ENCODE data around the gene SYT14.
"Not testable (repeated sequence)": the region's sequence is repeated elsewhere in the genome, so short reads cannot be mapped to it uniquely, and the experiment has no call there.

SYT14 gene

DNA sequence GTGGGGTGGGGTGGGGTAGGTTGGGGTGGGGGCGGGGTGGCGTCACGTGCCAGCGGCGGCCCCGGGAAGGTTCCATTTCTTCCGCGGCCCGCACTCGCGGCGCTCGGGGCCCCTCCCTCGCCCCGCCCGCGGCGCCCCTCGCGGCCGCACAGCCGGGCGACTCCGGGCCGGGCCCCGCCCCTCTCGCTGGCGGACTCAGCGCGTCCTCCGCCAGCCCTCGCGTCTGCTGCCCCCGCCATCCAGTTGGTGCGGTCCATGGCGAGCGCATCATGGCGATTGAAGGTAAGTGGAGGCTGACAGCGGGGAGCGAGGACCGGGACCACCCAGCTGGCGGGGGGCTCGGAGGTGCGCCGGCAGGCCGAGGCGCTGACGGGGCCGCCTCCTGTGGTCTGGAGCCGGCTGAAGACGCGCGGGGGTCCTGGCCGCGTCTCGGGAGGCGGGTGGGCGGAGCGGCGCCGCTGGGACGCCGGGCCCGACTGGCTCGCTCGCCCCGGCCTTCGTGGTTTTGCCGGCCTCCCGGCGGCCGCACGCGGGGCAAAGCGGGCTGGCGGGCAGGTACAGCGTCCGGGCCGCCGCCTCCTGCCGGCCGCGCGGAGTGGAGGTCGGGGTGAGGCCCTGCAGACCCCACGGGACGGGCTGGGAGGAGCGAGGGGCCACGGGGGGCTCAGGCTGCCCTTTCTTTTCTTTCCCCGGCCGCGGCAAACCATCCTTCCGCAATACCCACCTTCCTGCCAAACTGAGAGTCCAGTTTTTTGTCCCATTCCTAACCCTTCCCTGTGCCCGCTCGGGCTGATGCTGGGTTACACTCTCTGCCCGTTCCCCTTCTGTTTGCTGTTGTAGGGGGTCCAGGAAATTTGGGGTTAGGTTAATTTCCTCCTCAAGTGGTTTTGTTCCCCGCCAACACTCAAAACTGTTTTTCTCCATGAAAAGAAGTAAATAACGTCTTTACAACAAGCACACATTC is at the start of gene SYT14:
Gene SYT14, plus strand, starts transcription at position 222 of the 964 bp plus-strand sequence. Its CDS starts 48 bp downstream, at position 270.
- no peak for DNase-seq (ENCODE audit: low read depth)

DNA sequence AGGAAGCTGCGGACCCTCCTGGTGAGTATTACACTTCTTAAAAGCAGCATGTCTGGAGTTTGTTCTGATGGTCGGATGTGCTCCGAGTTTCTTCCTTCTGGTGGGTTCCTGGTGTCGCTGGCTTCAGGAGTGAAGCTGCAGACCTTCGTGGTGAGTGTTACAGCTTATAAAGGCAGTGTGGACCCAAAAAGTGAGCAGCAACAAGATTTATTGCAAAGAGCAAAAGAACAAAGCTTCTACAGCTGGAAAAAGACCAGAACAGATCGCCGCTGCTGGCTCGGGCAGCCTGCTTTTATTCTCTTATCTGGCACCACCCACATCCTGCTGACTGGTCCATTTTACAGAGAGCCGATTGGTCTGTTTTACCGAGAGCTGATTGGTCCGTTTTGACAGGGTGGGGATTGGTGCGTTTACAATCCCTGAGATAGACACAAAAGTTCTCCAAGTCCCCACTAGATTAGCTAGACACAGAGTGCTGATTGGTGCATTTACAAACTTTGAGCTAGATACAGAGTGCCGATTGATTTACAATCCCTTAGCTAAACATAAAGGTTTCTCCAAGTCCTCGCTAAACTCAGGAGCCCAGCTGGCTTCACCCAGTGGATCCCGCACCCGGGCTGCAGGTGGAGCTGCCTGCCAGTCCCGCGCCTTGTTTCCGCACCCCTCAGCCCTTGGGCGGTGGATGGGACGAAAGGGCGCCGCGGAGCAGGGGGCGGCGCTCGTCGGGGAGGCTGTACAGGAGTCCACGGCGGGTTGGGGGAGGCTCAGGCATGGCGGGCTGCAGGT is 49.5 kb upstream of the SYT14 start:
- DNase-seq (ENCODE audit: low read depth): not testable (repeated sequence)

DNA sequence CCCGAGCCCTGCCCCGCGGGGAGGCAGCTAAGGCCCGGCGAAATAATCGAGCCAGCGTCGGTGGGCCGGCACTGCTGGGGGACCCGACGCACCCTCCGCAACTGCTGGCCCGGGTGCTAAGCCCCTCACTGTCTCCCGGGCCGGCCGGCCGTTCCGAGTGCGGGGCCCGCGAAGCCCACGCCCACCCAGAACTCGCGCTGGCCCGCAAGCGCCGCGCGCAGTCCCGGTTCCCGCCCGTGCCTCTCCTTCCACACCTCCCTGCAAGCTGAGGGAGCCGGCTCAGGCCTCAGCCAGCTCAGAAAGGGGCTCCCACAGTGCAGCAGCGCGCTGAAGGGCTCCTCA is 49.0 kb upstream of the SYT14 start:
- DNase-seq (ENCODE audit: low read depth): no peak

DNA sequence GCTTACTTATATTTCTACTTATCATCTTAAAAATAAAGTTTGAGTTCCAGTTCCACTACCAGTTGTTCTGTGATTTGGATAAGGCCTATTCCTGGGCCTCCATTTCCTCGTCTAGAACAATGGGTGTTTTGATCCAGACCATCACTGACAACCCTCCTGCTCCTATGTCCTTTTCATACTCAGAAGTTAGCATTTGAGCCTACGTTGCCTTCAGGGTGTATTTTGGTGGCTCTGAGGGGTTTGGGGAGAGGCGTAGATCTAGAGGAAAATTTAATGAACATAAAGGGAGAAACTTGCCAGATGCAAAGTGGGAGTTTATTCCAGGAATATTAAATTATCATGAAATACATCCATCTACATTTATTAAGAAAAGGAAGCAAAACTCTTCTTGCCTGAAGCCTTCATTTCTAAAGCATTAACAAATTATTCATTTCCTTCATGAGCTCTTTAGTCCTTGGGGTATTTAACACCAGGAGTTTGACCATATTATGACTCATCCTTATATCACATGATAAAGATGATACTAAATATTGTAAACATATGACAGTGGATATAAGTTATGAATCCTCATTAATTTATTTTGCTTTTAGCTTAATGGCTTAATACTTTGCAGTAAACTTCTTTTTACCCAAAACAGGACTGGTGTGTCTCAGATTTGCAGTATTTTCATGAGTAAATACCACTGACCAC is 47.2 kb upstream of the SYT14 start:
- DNase-seq (ENCODE audit: low read depth): no peak

DNA sequence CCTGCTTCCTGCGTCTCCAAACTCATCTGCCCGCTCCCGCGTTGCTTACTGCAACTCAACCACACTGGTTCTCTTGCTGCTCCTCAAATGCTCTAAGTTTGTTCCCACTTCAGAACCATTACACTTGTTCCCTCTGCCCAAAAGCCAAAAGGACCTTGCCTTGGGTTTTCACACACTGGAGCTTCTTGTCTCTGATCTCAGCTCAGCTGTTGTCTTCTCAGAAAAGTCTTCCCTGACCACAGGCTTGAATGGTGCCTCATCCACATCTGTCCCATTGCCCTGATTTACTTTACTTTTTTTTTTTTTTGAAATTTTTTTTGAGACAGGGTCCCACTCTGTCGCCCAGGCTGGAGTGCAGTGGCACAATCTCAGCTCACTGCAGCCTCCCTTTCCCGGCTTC is 44.3 kb upstream of the SYT14 start:
- DNase-seq (ENCODE audit: low read depth): no peak

DNA sequence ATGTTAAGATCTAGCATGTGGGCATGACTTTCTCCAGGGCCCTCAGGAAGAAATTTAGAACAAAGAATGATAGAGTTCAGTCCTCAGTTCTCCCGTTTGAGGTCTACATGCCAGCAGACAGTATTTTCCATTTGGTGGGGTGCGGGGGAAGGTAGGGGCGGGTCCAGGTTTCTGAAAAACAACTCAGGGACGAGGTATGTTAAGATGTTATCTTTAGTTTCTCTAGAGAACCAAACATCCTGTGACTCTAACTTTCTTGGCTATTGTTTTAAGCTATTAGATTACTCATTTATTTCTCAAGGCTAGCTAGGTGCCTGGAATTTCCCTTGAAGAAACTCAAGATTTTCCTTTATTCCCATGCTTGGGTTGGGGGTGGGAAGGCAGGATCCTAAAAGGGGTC is 42.3 kb upstream of the SYT14 start:
- peak; percentile 50 for DNase-seq (ENCODE audit: low read depth)

DNA sequence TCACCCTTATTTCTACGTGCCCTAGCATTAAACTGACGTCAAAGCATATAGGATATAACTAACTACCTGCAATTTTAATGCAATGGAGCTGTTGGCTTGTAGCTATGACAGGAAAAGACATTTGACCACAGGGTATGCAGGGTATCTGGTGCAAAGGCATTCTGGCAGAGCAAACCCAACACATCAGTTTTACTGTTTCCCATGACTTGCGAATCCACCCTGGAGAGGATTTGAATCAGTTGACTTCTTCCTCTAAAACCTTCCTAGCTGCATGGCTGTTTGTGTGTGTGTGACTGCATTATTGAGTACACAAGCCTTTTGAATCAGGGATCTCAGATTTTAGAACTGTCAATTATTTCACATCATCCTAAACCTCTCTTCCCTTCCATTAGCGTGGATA is 41.7 kb upstream of the SYT14 start:
- no peak for DNase-seq (ENCODE audit: low read depth)

DNA sequence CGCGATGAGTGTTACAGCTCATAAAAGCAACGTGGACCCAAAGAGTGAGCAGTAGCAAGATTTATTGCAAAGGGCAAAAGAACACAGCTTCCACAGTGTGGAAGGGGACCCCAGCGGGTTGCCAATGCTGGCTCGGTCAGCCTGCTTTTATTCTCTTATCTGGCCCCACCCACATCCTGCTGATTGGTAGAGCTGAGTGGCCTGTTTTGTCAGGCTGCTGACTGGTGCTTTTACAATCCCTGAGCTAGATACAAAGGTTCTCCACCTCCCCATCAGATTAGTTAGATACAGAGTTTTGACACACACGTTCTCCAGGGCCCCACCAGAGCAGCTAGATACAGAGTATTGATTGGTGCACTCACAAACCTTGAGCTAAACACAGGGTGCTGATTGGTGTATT is 39.7 kb upstream of the SYT14 start:
- DNase-seq (ENCODE audit: low read depth): not testable (repeated sequence)

DNA sequence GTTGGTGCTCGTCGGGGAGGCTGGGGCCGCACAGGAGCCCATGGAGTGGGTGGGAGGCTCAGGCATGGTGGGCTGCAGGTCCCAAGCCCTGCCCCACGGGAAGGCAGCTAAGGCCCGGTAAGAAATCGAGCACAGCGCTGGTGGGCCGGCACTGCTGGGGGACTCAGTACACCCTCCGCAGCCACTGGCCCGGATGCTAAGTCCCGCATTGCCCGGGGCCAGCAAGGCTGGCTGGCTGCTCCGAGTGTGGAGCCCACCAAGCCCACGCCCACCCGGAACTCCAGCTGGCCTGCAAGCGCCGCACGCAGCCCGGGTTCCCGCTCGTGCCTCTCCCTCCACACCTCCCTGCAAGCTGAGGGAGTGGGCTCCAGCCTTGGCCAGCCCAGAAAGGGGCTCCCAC is 39.2 kb upstream of the SYT14 start:
- DNase-seq (ENCODE audit: low read depth): not testable (repeated sequence)

DNA sequence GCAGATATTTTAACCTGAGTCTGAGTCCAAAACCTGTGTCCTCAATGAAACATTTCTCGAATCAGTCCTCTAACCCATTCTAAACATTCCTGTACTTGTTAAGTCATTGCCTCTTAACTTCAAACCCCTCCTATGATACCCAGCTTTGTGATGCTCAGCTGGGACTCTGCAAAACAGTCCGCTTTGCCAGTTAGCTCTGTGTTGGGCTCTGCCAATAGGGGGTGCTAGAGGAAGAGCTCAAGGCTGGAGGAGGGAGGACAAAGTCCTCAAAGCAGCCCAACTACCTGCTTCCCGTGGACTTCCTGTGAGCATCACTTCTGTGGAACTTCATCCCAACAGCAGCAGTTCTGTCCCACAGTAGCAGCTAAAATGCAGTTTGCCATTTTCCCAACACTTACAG is 38.1 kb upstream of the SYT14 start:
- DNase-seq (ENCODE audit: low read depth): no peak

DNA sequence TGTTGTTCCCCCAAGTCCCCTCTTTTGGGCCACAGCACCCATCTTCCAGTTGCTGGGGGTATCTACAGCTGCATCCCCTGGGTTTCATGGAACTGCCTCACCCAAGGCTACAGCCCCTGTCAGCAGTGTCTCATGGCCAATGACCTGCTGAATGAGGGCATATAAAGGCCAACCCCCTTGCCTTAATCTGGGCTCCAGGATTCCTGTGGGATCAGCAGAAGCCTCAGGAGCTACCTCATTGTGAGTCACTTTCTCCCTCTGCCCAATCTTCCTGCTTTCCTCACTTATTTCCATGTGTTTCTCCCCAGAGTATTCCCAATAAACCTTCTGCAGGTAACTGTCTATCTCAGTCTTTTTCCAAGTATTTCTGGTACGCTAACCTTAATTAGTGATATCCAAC is 37.3 kb upstream of the SYT14 start:
- DNase-seq (ENCODE audit: low read depth): no peak

DNA sequence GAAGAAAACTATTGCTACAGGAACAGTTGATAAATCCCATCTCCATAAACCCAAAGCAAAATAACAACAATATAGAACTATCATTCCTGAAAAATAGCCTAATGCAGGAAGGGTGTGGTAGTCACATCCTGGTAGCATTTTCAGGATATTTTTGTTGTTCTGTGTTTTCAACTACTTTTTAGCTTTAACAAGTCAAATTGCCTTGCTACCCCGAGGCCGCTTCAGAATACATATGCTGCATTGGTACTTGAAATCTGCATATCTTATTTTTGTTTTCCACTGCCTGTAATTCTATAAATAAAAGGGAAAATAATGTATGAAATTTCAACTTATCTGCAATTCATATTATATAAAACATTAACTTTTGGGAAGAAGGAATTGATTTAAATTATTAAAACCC is 36.8 kb upstream of the SYT14 start:
- no peak for DNase-seq (ENCODE audit: low read depth)

DNA sequence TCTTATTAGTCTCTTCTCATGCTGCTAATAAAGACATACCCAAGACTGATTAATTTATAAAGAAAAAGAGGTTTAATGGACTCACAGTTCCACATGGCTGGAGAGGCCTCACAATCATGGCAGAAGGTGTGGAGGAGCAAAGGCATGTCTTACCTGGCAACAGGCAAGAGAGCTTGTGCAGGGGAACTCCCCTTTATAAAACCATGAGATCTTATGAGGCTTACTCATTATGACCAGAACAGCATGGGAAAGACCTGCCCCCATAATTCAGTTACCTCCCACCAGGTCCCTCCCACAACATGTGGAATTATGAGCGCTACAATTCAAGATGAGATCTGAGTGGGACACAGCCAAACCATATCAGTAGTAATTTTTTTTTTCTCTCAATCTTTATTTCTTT is 33.2 kb upstream of the SYT14 start:
- not testable (repeated sequence) for DNase-seq (ENCODE audit: low read depth)

DNA sequence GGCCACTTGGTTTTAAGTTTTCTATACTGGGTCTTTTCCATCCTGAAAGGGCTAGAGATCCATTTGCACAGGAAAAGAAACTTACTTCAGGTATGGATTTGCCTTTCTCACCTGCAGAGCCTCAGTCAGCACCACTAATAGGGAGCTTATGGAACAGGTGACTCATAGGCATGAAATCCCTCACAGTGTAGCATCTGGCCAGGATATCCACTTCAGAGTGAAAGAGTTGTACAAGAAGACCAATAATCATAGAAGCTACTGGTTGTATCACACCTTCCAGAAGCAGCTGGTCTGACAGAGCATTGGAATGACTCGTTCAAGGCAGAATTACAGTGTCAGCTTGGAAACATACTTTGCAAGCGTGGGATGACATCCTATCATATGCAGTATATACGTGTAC is 26.3 kb upstream of the SYT14 start:
- no peak for DNase-seq (ENCODE audit: low read depth)

DNA sequence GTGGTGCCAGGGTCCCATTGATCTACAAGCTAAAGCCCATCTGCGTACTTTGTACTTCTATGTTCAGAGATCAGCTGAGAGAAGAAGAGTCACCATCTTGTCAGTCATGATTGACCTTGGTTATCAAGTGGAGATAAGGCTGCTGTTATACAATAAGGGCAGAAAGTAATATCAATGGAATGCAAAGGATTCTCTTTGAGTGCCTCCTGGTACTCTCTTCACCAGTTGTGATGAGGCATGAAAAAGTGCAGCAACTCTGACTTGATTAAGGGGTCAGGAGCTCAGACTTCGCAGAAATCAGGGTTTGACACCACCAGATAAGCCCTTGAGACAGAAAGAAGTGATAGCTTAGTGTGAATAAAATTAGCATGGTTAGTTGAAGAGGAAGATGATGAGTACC is 25.7 kb upstream of the SYT14 start:
- DNase-seq (ENCODE audit: low read depth): no peak

DNA sequence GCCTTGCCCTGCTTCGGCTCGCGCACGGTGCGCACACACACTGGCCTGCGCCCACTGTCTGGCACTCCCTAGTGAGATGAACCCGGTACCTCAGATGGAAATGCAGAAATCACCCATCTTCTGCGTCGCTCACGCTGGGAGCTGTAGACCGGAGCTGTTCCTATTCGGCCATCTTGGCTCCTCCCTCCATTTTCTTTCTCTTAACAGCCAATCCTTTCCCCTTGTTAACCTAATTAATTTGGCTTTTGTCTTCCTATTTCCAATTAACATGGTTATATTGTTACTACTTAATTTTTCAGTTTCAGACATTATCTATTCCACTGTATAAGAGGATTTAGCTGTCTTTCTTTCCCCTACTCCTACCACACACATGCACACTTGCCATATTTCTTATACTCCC is 18.4 kb upstream of the SYT14 start:
- DNase-seq (ENCODE audit: low read depth): not testable (repeated sequence)

DNA sequence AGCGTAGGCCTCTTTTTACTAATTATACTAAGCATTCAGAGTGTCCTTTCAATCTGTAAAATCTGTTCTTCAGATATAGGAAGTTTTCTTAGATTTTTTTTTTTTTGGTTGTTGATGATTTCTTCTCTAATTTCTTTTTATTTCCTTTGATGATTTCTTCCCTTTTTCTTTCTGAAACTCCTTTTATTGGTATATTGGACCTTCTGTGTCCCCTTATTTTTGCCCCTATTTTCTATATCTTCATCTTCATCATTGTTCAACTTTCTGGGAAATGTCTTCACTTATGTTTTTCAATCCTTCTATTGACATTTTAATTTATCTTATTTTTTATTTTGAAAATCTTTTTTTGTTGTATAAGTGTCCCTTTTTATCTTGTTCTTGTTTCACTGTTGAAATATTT is 17.2 kb upstream of the SYT14 start:
- DNase-seq (ENCODE audit: low read depth): no peak

DNA sequence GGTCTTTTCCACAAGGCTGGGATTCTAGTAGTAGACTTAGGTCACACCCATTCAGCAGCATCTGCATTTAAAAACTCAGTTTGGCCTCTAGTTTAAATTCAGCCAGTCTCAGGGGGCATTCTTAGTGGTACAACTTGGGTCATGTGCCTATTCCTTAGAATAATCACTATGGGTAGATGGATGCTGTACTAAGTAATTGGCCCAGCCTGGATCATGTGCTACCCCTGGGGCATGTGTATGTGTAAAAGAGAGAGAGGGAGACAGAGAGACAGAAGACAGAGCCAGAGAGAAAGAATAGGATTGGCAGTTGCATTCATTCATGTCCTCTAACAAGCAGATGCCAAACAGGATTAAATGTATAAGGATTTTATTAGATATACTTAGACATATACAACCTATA is 13.6 kb upstream of the SYT14 start:
- DNase-seq (ENCODE audit: low read depth): no peak

DNA sequence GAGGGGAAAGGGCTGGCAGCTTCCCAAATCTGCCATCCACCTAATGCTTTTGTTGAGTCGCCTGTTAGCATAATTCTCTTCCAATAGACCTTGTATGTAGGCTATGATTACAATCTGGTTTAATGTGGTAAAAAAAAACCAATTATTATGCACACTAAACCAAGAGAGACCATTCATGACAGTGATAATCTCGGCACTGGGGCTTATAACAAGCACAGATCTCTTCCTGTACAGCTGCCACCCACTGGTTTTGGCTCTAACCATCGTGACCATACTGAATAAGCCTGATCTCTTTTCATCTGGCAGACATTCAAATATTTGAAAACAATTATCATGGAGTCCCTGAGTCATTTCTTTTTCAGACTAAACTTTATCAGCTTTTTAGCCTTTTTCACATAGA is 12.0 kb upstream of the SYT14 start:
- peak; percentile 50 for DNase-seq (ENCODE audit: low read depth)

DNA sequence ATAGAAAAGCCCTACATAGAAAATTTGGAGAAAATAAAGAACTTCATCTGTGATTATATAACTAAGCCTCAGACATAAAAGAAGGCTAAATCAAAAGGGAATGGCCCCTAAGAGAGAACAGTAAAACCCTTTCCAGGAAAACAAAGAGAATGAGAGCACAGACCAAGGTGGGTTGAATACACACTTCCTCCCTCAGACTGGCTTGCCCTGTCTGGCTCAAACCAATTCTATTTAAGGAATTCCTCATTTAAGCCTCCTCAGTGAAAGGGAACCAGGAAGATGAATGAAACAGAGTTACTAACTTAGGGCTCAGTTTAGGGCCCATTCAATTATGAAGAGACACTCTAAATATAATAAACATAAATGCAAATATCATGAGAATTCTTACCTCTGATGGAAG is 10.6 kb upstream of the SYT14 start:
- DNase-seq (ENCODE audit: low read depth): no peak

DNA sequence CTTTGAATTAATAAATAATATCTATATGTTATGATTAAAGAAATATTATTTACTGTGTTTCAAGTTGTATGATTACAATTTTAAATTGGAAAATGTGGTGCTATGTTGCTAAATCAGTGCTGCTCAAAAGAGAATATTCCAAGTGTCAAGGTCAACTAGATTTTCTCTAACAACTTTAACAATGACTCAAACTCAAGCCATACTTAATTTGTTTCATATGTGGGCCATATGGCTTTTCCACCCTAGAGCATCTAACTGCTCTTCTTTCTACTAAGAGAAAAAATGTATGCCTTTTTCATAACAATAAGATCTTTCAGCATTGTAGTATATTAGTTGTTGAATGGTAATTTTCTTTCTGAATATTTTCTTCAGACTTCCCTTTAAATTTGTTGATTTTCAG is 8.3 kb upstream of the SYT14 start:
- DNase-seq (ENCODE audit: low read depth): no peak

DNA sequence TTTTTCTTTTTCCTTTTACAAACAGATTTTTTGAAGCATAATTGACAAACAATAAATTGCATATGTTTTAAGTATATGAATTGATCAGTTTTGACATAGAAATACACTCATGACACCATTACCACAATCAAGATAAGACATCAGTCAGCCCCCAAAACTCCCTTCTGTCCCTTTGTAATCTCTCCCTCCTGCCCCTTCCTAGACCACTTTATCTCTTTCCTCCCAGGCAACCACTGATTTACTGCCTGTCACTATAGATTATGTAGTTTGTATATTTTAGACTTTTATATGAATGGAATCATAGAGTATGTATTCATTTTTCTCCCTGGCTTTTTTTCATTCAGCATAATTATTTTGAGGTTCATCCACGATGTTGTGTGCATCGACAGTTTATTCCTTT is 6.9 kb upstream of the SYT14 start:
- DNase-seq (ENCODE audit: low read depth): no peak

DNA sequence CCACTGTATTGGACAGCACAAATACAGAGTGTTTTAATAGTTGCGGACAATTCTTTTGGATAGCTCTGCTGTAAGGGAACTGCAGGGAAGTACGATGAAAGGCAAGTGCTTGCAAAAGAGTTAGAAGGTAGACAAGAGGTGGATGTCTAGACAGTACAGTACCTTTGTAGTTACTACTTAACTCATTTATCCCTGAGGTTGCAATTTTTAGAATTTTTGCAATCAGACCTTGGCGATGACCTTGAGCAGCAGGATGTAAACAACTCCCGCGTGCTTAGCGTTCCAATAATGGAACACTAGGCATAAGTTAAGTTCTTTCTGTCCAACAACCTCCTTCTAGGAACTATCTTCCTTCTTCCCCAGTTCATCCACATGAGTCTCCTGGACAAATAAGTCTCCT is 1.9 kb upstream of the SYT14 start:
- DNase-seq (ENCODE audit: low read depth): no peak
